ENCODE measurements around the gene AKT3.
"Not testable (repeated sequence)": the region's sequence is repeated elsewhere in the genome, so short reads cannot be mapped to it uniquely, and the experiment has no call there.

GRCh38 chr1:243772361-243773050 is 77.5 kb downstream of the AKT3 start:
- TF ChIP-seq CTCF, EZH2, EZH2phosphoT487 (IDR thresholded peaks at IDR 0.05): not testable (repeated sequence)

All from neural progenitor cell (in vitro differentiated cells).